Nephron progenitor cell (in vitro differentiated cells): ENCODE data around the gene RAD51B.
A peak's percentile ranks its signal among the peaks of the same experiment; 100 is the strongest.

ENCODE experiments used
- DNase-seq: peaks from one replicate; pipeline ENCODE4 v3.0.0; 2021
- H3K27ac Mint-ChIP-seq: 2 replicates; pipeline ENCODE4 v1.8.0; 2021; ENCODE audit warnings: mild to moderate bottlenecking, moderate library complexity, mixed read lengths
- H3K27me3 Mint-ChIP-seq: 2 replicates; pipeline ENCODE4 v1.8.0; 2021; ENCODE audit warnings: mild to moderate bottlenecking, low read depth, mixed read lengths; ENCODE audit not compliant: poor library complexity
- H3K36me3 Mint-ChIP-seq: 2 replicates; pipeline ENCODE4 v1.8.0; 2021; ENCODE audit warnings: low read depth, mixed read lengths
- H3K4me1 Mint-ChIP-seq: 2 replicates; pipeline ENCODE4 v1.8.0; 2021; ENCODE audit warnings: mixed read lengths
- H3K4me3 Mint-ChIP-seq: 2 replicates; pipeline ENCODE4 v1.8.0; 2021; ENCODE audit warnings: mild to moderate bottlenecking, moderate library complexity, mixed read lengths
- H3K9me3 Mint-ChIP-seq: 2 replicates; pipeline ENCODE4 v1.8.0; 2021; ENCODE audit warnings: mild to moderate bottlenecking, moderate library complexity, mixed read lengths
- CTCF ChIP-seq: fragments of 200-600 bp; sonication (generic); IDR thresholded peaks from 2 replicates; pipeline ENCODE4 v1.5.0; 2021; ENCODE audit warnings: antibody characterized with exemption

Gene RAD51B

GRCh38 chr14:68192935-68193334 is 373.4 kb downstream of the RAD51B start:
- H3K4me3 Mint-ChIP-seq: no peak overlapping the region
- DNase-seq: no peak
- no peak for TF ChIP-seq CTCF
- peaks cover 87% of the 10 kb centered on the region for H3K4me1 Mint-ChIP-seq
- H3K9me3 Mint-ChIP-seq: peaks cover 5% of the 10 kb centered on the region
- no peaks in the 10 kb centered on the region for H3K36me3 Mint-ChIP-seq
- no peaks in the 10 kb centered on the region for H3K27me3 Mint-ChIP-seq
- peak overlapping the region; percentile 93 for H3K27ac Mint-ChIP-seq

GRCh38 chr14:68193970-68194681 is 374.5 kb downstream of the RAD51B start:
- H3K27ac Mint-ChIP-seq: peak overlapping the region; percentile 93

GRCh38 chr14:68195126-68195525 is 375.5 kb downstream of the RAD51B start:
- no peak for DNase-seq
- no peak for TF ChIP-seq CTCF
- Mint-ChIP-seq H3K27me3 (no peaks in the 10 kb centered on the region), H3K27ac (peak overlapping the region; percentile 98), H3K9me3 (no peaks in the 10 kb centered on the region), H3K36me3 (no peaks in the 10 kb centered on the region), H3K4me3 (no peak overlapping the region), H3K4me1 (peaks cover 93% of the 10 kb centered on the region)

More at GRCh38 chr14:68193970-68194681, 374.5 kb downstream of the RAD51B start:
- no peaks in the 10 kb centered on the region for H3K36me3 Mint-ChIP-seq
- H3K27me3 Mint-ChIP-seq: no peaks in the 10 kb centered on the region
- H3K4me1 Mint-ChIP-seq: peaks cover 86% of the 10 kb centered on the region
- no peak for DNase-seq
- H3K4me3 Mint-ChIP-seq: no peak overlapping the region
- TF ChIP-seq CTCF: no peak
- no peaks in the 10 kb centered on the region for H3K9me3 Mint-ChIP-seq

GRCh38 chr14:68198713-68199495 is 379.3 kb downstream of the RAD51B start:
- Mint-ChIP-seq H3K9me3 (peaks cover 19% of the 10 kb centered on the region), H3K4me1 (peaks cover 57% of the 10 kb centered on the region), H3K27ac (peak overlapping the region; percentile 89), H3K4me3 (peak overlapping the region; percentile 19), H3K27me3 (no peaks in the 10 kb centered on the region), H3K36me3 (peaks cover 11% of the 10 kb centered on the region)
- no peak for TF ChIP-seq CTCF
- DNase-seq: no peak

- DNase-seq: peak; percentile 16
- Mint-ChIP-seq H3K36me3 (peaks cover 18% of the 10 kb centered on the region), H3K4me1 (peaks cover 49% of the 10 kb centered on the region), H3K27me3 (no peaks in the 10 kb centered on the region), H3K9me3 (peaks cover 24% of the 10 kb centered on the region), H3K4me3 (peak overlapping the region; percentile 19), H3K27ac (peak overlapping the region; percentile 89)
- TF ChIP-seq CTCF: no peak
Measured at GRCh38 chr14:68199554-68200151, 380.1 kb downstream of the RAD51B start.
